GM18951 (cell line): ENCODE data around the gene CD58.
"Not testable (repeated sequence)": the region's sequence is repeated elsewhere in the genome, so short reads cannot be mapped to it uniquely, and the experiment has no call there.

ENCODE experiments used
- POLR2A ChIP-seq: IDR thresholded peaks from 4 replicates; pipeline ENCODE4 v1.6.1; 2011; ENCODE audit warnings: mild to moderate bottlenecking; ENCODE audit not compliant: insufficient read length, insufficient read depth; ENCODE audit errors: extremely low read depth
- in situ Hi-C: fragments of 300-500 bp; cut with MboI; formaldehyde crosslinking; loops from one replicate; pipeline ENCODE4 v1.12.0; 2022; ENCODE audit warnings: low sequenced_read_pairs, mixed read lengths, inconsistent platforms; ENCODE audit not compliant: unreplicated experiment

Gene CD58

GRCh38 chr1:116595065-116595840 lies 24.4 kb upstream of the CD58 start:
- in situ Hi-C loops: not testable (repeated sequence)

GRCh38 chr1:116593977-116594376 lies 23.2 kb upstream of the CD58 start:
- in situ Hi-C loops: not testable (repeated sequence)

GRCh38 chr1:116593401-116593800 lies 22.6 kb upstream of the CD58 start:
- in situ Hi-C loops: not testable (repeated sequence)

GRCh38 chr1:116591951-116592605 lies 21.3 kb upstream of the CD58 start:
- in situ Hi-C loops: not testable (repeated sequence)

- in situ Hi-C loops: not testable (repeated sequence)
Observed at GRCh38 chr1:116591006-116591950, 20.5 kb upstream of the CD58 start.

- in situ Hi-C loops: not testable (repeated sequence)
Observed at GRCh38 chr1:116590359-116591005, 19.7 kb upstream of the CD58 start.

- in situ Hi-C loops: loop anchor here (10.0 kb wide), 1 partner anchor 86 kb away; no protein-coding TSS in a partner anchor
Observed at GRCh38 chr1:116589101-116589735, 18.4 kb upstream of the CD58 start.

- in situ Hi-C loops: loop anchor here (10.0 kb wide), 1 partner anchor 87 kb away; no protein-coding TSS in a partner anchor
- TF ChIP-seq POLR2A: no peak
Observed at GRCh38 chr1:116587501-116588227, 16.8 kb upstream of the CD58 start.

GRCh38 chr1:116586741-116587143 lies 15.9 kb upstream of the CD58 start:
- in situ Hi-C loops: loop anchor here (10.0 kb wide), 1 partner anchor 88 kb away; no protein-coding TSS in a partner anchor
- TF ChIP-seq POLR2A: no peak

GRCh38 chr1:116585886-116586285 lies 15.1 kb upstream of the CD58 start:
- in situ Hi-C loops: loop anchor here (10.0 kb wide), 1 partner anchor 89 kb away; no protein-coding TSS in a partner anchor
- TF ChIP-seq POLR2A: no peak

GRCh38 chr1:116581323-116581885 lies 10.6 kb upstream of the CD58 start:
- in situ Hi-C loops: loop anchor here (10.0 kb wide), 1 partner anchor 93 kb away; no protein-coding TSS in a partner anchor
- no peak for TF ChIP-seq POLR2A
